ENCODE results near the gene RASSF8.

RASSF8 gene

GRCh38 chr12:25975179-25975578 lies 16.7 kb downstream of the RASSF8 start:
- Histone ChIP-seq H3K9ac (ENCODE audit: insufficient read length, low read depth) (no peak overlapping the region), H3K9me3 (ENCODE audit: insufficient read depth, low read length) (no peaks in the 10 kb centered on the region), H3K4me3 (ENCODE audit: insufficient read length, low read depth) (no peak overlapping the region), H3K27me3 (ENCODE audit: insufficient read depth, insufficient read length) (no peaks in the 10 kb centered on the region), H3K36me3 (ENCODE audit: insufficient read depth, insufficient read length, low read length) (no peaks in the 10 kb centered on the region), H3K4me1 (ENCODE audit: insufficient read depth, insufficient read length) (peaks cover 7% of the 10 kb centered on the region)
- TF ChIP-seq ZNF274 (IDR thresholded peaks at IDR 0.05; ENCODE audit: low read depth, low read length) (no peak), SUZ12 (IDR thresholded peaks at IDR 0.05; ENCODE audit: extremely low read depth, insufficient read depth, insufficient read length) (no peak), YY1 (IDR thresholded peaks at IDR 0.05; ENCODE audit: insufficient read depth, insufficient read length) (no peak)
- DNase-seq (ENCODE audit: low read depth, low spot score): no peak

- DNase-seq (ENCODE audit: low read depth, low spot score): no peak
- H3K27me3 ChIP-seq (ENCODE audit: insufficient read depth, insufficient read length): no peaks in the 10 kb centered on the region
- no peaks in the 10 kb centered on the region for H3K36me3 ChIP-seq (ENCODE audit: insufficient read depth, insufficient read length, low read length)
- no peaks in the 10 kb centered on the region for H3K9me3 ChIP-seq (ENCODE audit: insufficient read depth, low read length)
- no peak overlapping the region for H3K4me3 ChIP-seq (ENCODE audit: insufficient read length, low read depth)
- H3K9ac ChIP-seq (ENCODE audit: insufficient read length, low read depth): no peak overlapping the region
- peaks cover 7% of the 10 kb centered on the region for H3K4me1 ChIP-seq (ENCODE audit: insufficient read depth, insufficient read length)
- no peak for TF ChIP-seq ZNF274 (IDR thresholded peaks at IDR 0.05; ENCODE audit: low read depth, low read length)
- TF ChIP-seq SUZ12 (IDR thresholded peaks at IDR 0.05; ENCODE audit: extremely low read depth, insufficient read depth, insufficient read length): no peak
- TF ChIP-seq YY1 (IDR thresholded peaks at IDR 0.05; ENCODE audit: insufficient read depth, insufficient read length): no peak
Measured at GRCh38 chr12:25975682-25976081, 17.2 kb downstream of the RASSF8 start.

DNA sequence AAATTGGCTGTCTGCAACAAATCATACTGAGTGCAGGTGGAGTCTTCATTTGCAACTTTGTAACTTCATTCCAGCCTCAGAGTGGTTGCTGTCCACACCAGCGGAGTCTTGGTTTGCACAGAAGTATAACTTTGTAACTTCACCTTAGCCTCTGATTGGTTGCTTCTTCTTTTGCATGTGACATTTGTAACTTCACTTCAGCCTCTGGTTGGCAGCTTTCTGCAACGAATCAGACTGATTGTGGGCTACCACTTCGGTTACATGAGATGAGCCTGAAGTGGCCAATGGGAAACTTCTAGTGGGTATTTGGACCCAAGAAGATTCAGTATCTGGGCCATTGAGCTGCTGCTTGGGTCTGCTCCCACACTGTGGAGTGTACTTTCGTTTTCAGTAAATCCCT lies 17.8 kb downstream of the RASSF8 start:
- Histone ChIP-seq H3K4me3 (ENCODE audit: insufficient read length, low read depth) (no peak overlapping the region), H3K36me3 (ENCODE audit: insufficient read depth, insufficient read length, low read length) (no peaks in the 10 kb centered on the region), H3K27me3 (ENCODE audit: insufficient read depth, insufficient read length) (no peaks in the 10 kb centered on the region), H3K4me1 (ENCODE audit: insufficient read depth, insufficient read length) (peaks cover 7% of the 10 kb centered on the region), H3K9ac (ENCODE audit: insufficient read length, low read depth) (no peak overlapping the region), H3K9me3 (ENCODE audit: insufficient read depth, low read length) (no peaks in the 10 kb centered on the region)
- DNase-seq (ENCODE audit: low read depth, low spot score): no peak
- no peak for TF ChIP-seq SUZ12 (IDR thresholded peaks at IDR 0.05; ENCODE audit: extremely low read depth, insufficient read depth, insufficient read length)
- no peak for TF ChIP-seq ZNF274 (IDR thresholded peaks at IDR 0.05; ENCODE audit: low read depth, low read length)
- TF ChIP-seq YY1 (IDR thresholded peaks at IDR 0.05; ENCODE audit: insufficient read depth, insufficient read length): no peak

- H3K9ac ChIP-seq (ENCODE audit: insufficient read length, low read depth): no peak overlapping the region
- no peak for DNase-seq (ENCODE audit: low read depth, low spot score)
- peaks cover 7% of the 10 kb centered on the region for H3K4me1 ChIP-seq (ENCODE audit: insufficient read depth, insufficient read length)
- H3K36me3 ChIP-seq (ENCODE audit: insufficient read depth, insufficient read length, low read length): no peaks in the 10 kb centered on the region
- H3K9me3 ChIP-seq (ENCODE audit: insufficient read depth, low read length): no peaks in the 10 kb centered on the region
- no peaks in the 10 kb centered on the region for H3K27me3 ChIP-seq (ENCODE audit: insufficient read depth, insufficient read length)
- TF ChIP-seq YY1 (IDR thresholded peaks at IDR 0.05; ENCODE audit: insufficient read depth, insufficient read length): no peak
- TF ChIP-seq ZNF274 (IDR thresholded peaks at IDR 0.05; ENCODE audit: low read depth, low read length): no peak
- no peak for TF ChIP-seq SUZ12 (IDR thresholded peaks at IDR 0.05; ENCODE audit: extremely low read depth, insufficient read depth, insufficient read length)
- H3K4me3 ChIP-seq (ENCODE audit: insufficient read length, low read depth): no peak overlapping the region
Measured at GRCh38 chr12:25977047-25977446, 18.6 kb downstream of the RASSF8 start.

GRCh38 chr12:25979059-25979458 lies 20.6 kb downstream of the RASSF8 start:
- Histone ChIP-seq H3K4me1 (ENCODE audit: insufficient read depth, insufficient read length) (peaks cover 4% of the 10 kb centered on the region), H3K4me3 (ENCODE audit: insufficient read length, low read depth) (no peak overlapping the region), H3K27me3 (ENCODE audit: insufficient read depth, insufficient read length) (no peaks in the 10 kb centered on the region), H3K36me3 (ENCODE audit: insufficient read depth, insufficient read length, low read length) (no peaks in the 10 kb centered on the region), H3K9ac (ENCODE audit: insufficient read length, low read depth) (no peak overlapping the region), H3K9me3 (ENCODE audit: insufficient read depth, low read length) (no peaks in the 10 kb centered on the region)
- DNase-seq (ENCODE audit: low read depth, low spot score): no peak
- TF ChIP-seq YY1 (IDR thresholded peaks at IDR 0.05; ENCODE audit: insufficient read depth, insufficient read length) (no peak), ZNF274 (IDR thresholded peaks at IDR 0.05; ENCODE audit: low read depth, low read length) (no peak), SUZ12 (IDR thresholded peaks at IDR 0.05; ENCODE audit: extremely low read depth, insufficient read depth, insufficient read length) (no peak)

DNA sequence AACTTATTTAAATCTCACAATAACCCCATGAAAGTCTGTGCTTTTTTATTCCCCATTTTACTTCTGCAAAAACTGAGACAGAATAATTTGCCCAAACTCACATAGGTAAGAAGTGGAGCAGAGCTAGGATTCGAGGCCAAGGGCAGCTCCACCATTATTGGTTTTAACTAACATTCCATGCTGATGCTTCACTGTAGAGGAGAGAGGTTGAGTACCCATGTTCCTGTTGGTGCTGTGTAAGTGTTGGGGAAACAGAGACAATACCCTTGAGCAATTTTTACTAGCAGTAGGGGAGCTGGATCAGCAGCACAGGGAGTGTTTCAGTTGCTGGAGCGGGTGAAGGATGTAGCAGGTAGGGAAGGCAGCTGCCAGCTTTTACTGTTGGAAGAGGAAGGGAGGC lies 21.1 kb downstream of the RASSF8 start:
- Histone ChIP-seq H3K36me3 (ENCODE audit: insufficient read depth, insufficient read length, low read length) (no peaks in the 10 kb centered on the region), H3K27me3 (ENCODE audit: insufficient read depth, insufficient read length) (no peaks in the 10 kb centered on the region), H3K9ac (ENCODE audit: insufficient read length, low read depth) (no peak overlapping the region), H3K9me3 (ENCODE audit: insufficient read depth, low read length) (no peaks in the 10 kb centered on the region), H3K4me3 (ENCODE audit: insufficient read length, low read depth) (no peak overlapping the region), H3K4me1 (ENCODE audit: insufficient read depth, insufficient read length) (peaks cover 4% of the 10 kb centered on the region)
- no peak for TF ChIP-seq ZNF274 (IDR thresholded peaks at IDR 0.05; ENCODE audit: low read depth, low read length)
- TF ChIP-seq YY1 (IDR thresholded peaks at IDR 0.05; ENCODE audit: insufficient read depth, insufficient read length): no peak
- no peak for TF ChIP-seq SUZ12 (IDR thresholded peaks at IDR 0.05; ENCODE audit: extremely low read depth, insufficient read depth, insufficient read length)
- DNase-seq (ENCODE audit: low read depth, low spot score): no peak

DNA sequence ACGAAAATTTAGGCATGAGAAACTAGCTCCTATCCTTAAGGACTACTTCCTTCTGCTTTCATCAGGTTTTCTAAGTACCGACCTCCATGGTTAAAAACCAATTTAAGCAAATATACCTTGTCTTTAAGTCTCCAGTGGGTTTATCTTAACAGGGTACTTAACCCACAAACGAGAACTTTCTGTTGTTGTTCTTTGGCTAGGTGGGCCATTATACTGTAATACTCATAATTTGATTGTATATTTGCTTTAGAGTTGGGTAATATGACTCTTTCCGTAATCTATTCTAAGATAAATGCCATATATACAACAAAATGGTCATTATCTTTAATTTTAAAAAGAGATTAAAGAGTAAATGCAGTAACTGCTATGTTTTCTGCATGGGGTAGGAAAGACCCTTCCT lies 21.6 kb downstream of the RASSF8 start:
- Histone ChIP-seq H3K36me3 (ENCODE audit: insufficient read depth, insufficient read length, low read length) (no peaks in the 10 kb centered on the region), H3K27me3 (ENCODE audit: insufficient read depth, insufficient read length) (no peaks in the 10 kb centered on the region), H3K9me3 (ENCODE audit: insufficient read depth, low read length) (no peaks in the 10 kb centered on the region), H3K4me1 (ENCODE audit: insufficient read depth, insufficient read length) (peaks cover 4% of the 10 kb centered on the region), H3K9ac (ENCODE audit: insufficient read length, low read depth) (no peak overlapping the region), H3K4me3 (ENCODE audit: insufficient read length, low read depth) (no peak overlapping the region)
- DNase-seq (ENCODE audit: low read depth, low spot score): no peak
- TF ChIP-seq SUZ12 (IDR thresholded peaks at IDR 0.05; ENCODE audit: extremely low read depth, insufficient read depth, insufficient read length): no peak
- no peak for TF ChIP-seq YY1 (IDR thresholded peaks at IDR 0.05; ENCODE audit: insufficient read depth, insufficient read length)
- no peak for TF ChIP-seq ZNF274 (IDR thresholded peaks at IDR 0.05; ENCODE audit: low read depth, low read length)

Measured in NT2/D1 (cell line).